Activated naive CD8-positive, alpha-beta T cell treated with anti-CD3 and anti-CD28 coated beads, Interleukin-2, amount 50 U/mL, for 24 hours (primary cell): Measurements from ENCODE around the gene TP53BP1.
A peak's percentile ranks its signal among the peaks of the same experiment; 100 is the strongest.

Source experiments
- ATAC-seq: fragments of 150-1000 bp; cut with Tn5 transposase; one replicate; pipeline ENCODE4 v1.10.0; 2021
- DNase-seq: peaks from one replicate; pipeline ENCODE4 v3.0.0; 2021
- H3K27ac Mint-ChIP-seq: one replicate; pipeline ENCODE4 v1.8.0; 2021; ENCODE audit warnings: mild to moderate bottlenecking, mixed read lengths
- H3K27me3 Mint-ChIP-seq: one replicate; pipeline ENCODE4 v1.8.0; 2021; ENCODE audit warnings: mixed read lengths
- H3K36me3 Mint-ChIP-seq: one replicate; pipeline ENCODE4 v1.8.0; 2021; ENCODE audit warnings: low read depth, mixed read lengths
- H3K4me1 Mint-ChIP-seq: one replicate; pipeline ENCODE4 v1.8.0; 2021; ENCODE audit warnings: mixed read lengths
- H3K4me3 Mint-ChIP-seq: one replicate; pipeline ENCODE4 v1.8.0; 2021; ENCODE audit warnings: mild to moderate bottlenecking, moderate library complexity, mixed read lengths
- H3K9me3 Mint-ChIP-seq: one replicate; pipeline ENCODE4 v1.8.0; 2021; ENCODE audit warnings: mixed read lengths

The TP53BP1 gene

GRCh38 chr15:43511012-43511885 lies 18.3 kb upstream of the TP53BP1 start:
- Mint-ChIP-seq H3K9me3 (no peaks in the 10 kb centered on the region), H3K36me3 (no peaks in the 10 kb centered on the region), H3K4me3 (peak overlapping the region; percentile 95), H3K4me1 (peaks cover 31% of the 10 kb centered on the region), H3K27me3 (peaks cover 7% of the 10 kb centered on the region), H3K27ac (peak overlapping the region; percentile 92)
- DNase-seq = peak; percentile 27
- ATAC-seq = no peak

- DNase-seq = peak; percentile 97
- Mint-ChIP-seq H3K9me3 (no peaks in the 10 kb centered on the region), H3K27ac (peak overlapping the region; percentile 92), H3K4me1 (peaks cover 30% of the 10 kb centered on the region), H3K4me3 (peak overlapping the region; percentile 95), H3K27me3 (peaks cover 4% of the 10 kb centered on the region), H3K36me3 (no peaks in the 10 kb centered on the region)
- ATAC-seq = peak; percentile 96
Measured at GRCh38 chr15:43510200-43511011, 17.4 kb upstream of the TP53BP1 start.

- H3K9me3 Mint-ChIP-seq = no peaks in the 10 kb centered on the region
- peak overlapping the region; percentile 92 for H3K27ac Mint-ChIP-seq
- peaks cover 4% of the 10 kb centered on the region for H3K27me3 Mint-ChIP-seq
- H3K4me1 Mint-ChIP-seq = peaks cover 30% of the 10 kb centered on the region
- ATAC-seq (no peak), DNase-seq (no peak)
- no peaks in the 10 kb centered on the region for H3K36me3 Mint-ChIP-seq
- peak overlapping the region; percentile 95 for H3K4me3 Mint-ChIP-seq
Measured at GRCh38 chr15:43509660-43510199, 16.8 kb upstream of the TP53BP1 start.

GRCh38 chr15:43508991-43509659 lies 16.2 kb upstream of the TP53BP1 start:
- H3K9me3 Mint-ChIP-seq = no peaks in the 10 kb centered on the region
- H3K27me3 Mint-ChIP-seq = peaks cover 4% of the 10 kb centered on the region
- H3K36me3 Mint-ChIP-seq = no peaks in the 10 kb centered on the region
- H3K4me1 Mint-ChIP-seq = peaks cover 26% of the 10 kb centered on the region
- peak overlapping the region; percentile 95 for H3K4me3 Mint-ChIP-seq
- DNase-seq = no peak
- peak overlapping the region; percentile 8 for H3K27ac Mint-ChIP-seq
- no peak for ATAC-seq

- no peak for ATAC-seq
- H3K4me3 Mint-ChIP-seq = no peak overlapping the region
- H3K27me3 Mint-ChIP-seq = peaks cover 4% of the 10 kb centered on the region
- no peak overlapping the region for H3K27ac Mint-ChIP-seq
- no peaks in the 10 kb centered on the region for H3K36me3 Mint-ChIP-seq
- H3K9me3 Mint-ChIP-seq = no peaks in the 10 kb centered on the region
- no peak for DNase-seq
- peaks cover 19% of the 10 kb centered on the region for H3K4me1 Mint-ChIP-seq
Measured at GRCh38 chr15:43508421-43508820, 15.5 kb upstream of the TP53BP1 start.

GRCh38 chr15:43505738-43506137 lies 12.8 kb upstream of the TP53BP1 start:
- ATAC-seq (no peak), DNase-seq (no peak)
- no peak overlapping the region for H3K27ac Mint-ChIP-seq
- H3K4me3 Mint-ChIP-seq = no peak overlapping the region
- H3K27me3 Mint-ChIP-seq = no peaks in the 10 kb centered on the region
- peaks cover 11% of the 10 kb centered on the region for H3K4me1 Mint-ChIP-seq
- no peaks in the 10 kb centered on the region for H3K36me3 Mint-ChIP-seq
- H3K9me3 Mint-ChIP-seq = no peaks in the 10 kb centered on the region

GRCh38 chr15:43499635-43500034 lies 6.7 kb upstream of the TP53BP1 start:
- Mint-ChIP-seq H3K27me3 (no peaks in the 10 kb centered on the region), H3K4me3 (no peak overlapping the region), H3K9me3 (no peaks in the 10 kb centered on the region), H3K36me3 (no peaks in the 10 kb centered on the region), H3K27ac (no peak overlapping the region), H3K4me1 (peaks cover 2% of the 10 kb centered on the region)
- ATAC-seq (no peak), DNase-seq (no peak)

GRCh38 chr15:43498990-43499389 lies 6.0 kb upstream of the TP53BP1 start:
- no peaks in the 10 kb centered on the region for H3K36me3 Mint-ChIP-seq

GRCh38 chr15:43493703-43494472 lies 932 bp upstream of the TP53BP1 start:
- no peaks in the 10 kb centered on the region for H3K9me3 Mint-ChIP-seq
- DNase-seq = no peak
- H3K4me3 Mint-ChIP-seq = peak overlapping the region; percentile 98
- H3K27me3 Mint-ChIP-seq = no peaks in the 10 kb centered on the region
- no peak for ATAC-seq
- peak overlapping the region; percentile 97 for H3K27ac Mint-ChIP-seq
- peaks cover 5% of the 10 kb centered on the region for H3K36me3 Mint-ChIP-seq
- peaks cover 36% of the 10 kb centered on the region for H3K4me1 Mint-ChIP-seq

More at GRCh38 chr15:43498990-43499389, 6.0 kb upstream of the TP53BP1 start:
- Mint-ChIP-seq H3K4me1 (peaks cover 7% of the 10 kb centered on the region), H3K27ac (no peak overlapping the region), H3K9me3 (no peaks in the 10 kb centered on the region), H3K4me3 (no peak overlapping the region), H3K27me3 (no peaks in the 10 kb centered on the region)
- ATAC-seq = no peak
- no peak for DNase-seq

GRCh38 chr15:43492266-43492665 lies 690 bp downstream of the TP53BP1 start:
- peaks cover 38% of the 10 kb centered on the region for H3K4me1 Mint-ChIP-seq
- H3K36me3 Mint-ChIP-seq = peaks cover 7% of the 10 kb centered on the region
- peak overlapping the region; percentile 98 for H3K4me3 Mint-ChIP-seq
- no peaks in the 10 kb centered on the region for H3K27me3 Mint-ChIP-seq
- peak overlapping the region; percentile 97 for H3K27ac Mint-ChIP-seq
- DNase-seq (no peak), ATAC-seq (no peak)
- H3K9me3 Mint-ChIP-seq = no peaks in the 10 kb centered on the region

GRCh38 chr15:43489191-43489590 lies 3.8 kb downstream of the TP53BP1 start:
- Mint-ChIP-seq H3K27me3 (no peaks in the 10 kb centered on the region), H3K4me3 (no peak overlapping the region), H3K27ac (no peak overlapping the region), H3K9me3 (no peaks in the 10 kb centered on the region), H3K4me1 (peaks cover 35% of the 10 kb centered on the region), H3K36me3 (peaks cover 11% of the 10 kb centered on the region)
- ATAC-seq = no peak
- no peak for DNase-seq

GRCh38 chr15:43488790-43489189 lies 4.2 kb downstream of the TP53BP1 start:
- no peaks in the 10 kb centered on the region for H3K27me3 Mint-ChIP-seq
- H3K27ac Mint-ChIP-seq = no peak overlapping the region
- H3K4me3 Mint-ChIP-seq = no peak overlapping the region
- DNase-seq = no peak
- no peaks in the 10 kb centered on the region for H3K9me3 Mint-ChIP-seq
- ATAC-seq = no peak
- H3K36me3 Mint-ChIP-seq = peaks cover 11% of the 10 kb centered on the region
- H3K4me1 Mint-ChIP-seq = peaks cover 31% of the 10 kb centered on the region

- Mint-ChIP-seq H3K4me3 (no peak overlapping the region), H3K36me3 (peaks cover 10% of the 10 kb centered on the region), H3K27me3 (no peaks in the 10 kb centered on the region), H3K9me3 (no peaks in the 10 kb centered on the region), H3K4me1 (peaks cover 25% of the 10 kb centered on the region), H3K27ac (no peak overlapping the region)
- DNase-seq (no peak), ATAC-seq (no peak)
Measured at GRCh38 chr15:43487271-43487895, 5.6 kb downstream of the TP53BP1 start.
